Measurements from ENCODE around the gene PCBD2.

- TF ChIP-seq CTCF (IDR thresholded peaks at IDR 0.05; ENCODE audit: low read length) = no peak
- no peak for TF ChIP-seq EZH2 (optimal IDR thresholded peaks at IDR 0.05; ENCODE audit: low read depth, low read length)
- TF ChIP-seq EZH2phosphoT487 (IDR thresholded peaks at IDR 0.05; ENCODE audit: low read length) = no peak
Measured at GRCh38 chr5:135008556-135008955, 103.6 kb downstream of the PCBD2 start.
